DND-41 (cell line): ENCODE results near the gene C4orf36.

Experiments
- CTCF ChIP-seq: IDR thresholded peaks from 2 replicates; pipeline ENCODE4 v1.5.1; 2012; ENCODE audit warnings: borderline replicate concordance, low read length, moderate library complexity, mild to moderate bottlenecking; ENCODE audit not compliant: poor library complexity, severe bottlenecking; ENCODE audit errors: extremely low read depth
- EZH2 ChIP-seq: IDR thresholded peaks from 3 replicates; pipeline ENCODE4 v1.6.1; 2012; ENCODE audit warnings: borderline replicate concordance, low read depth, mild to moderate bottlenecking, moderate library complexity, low read length, inconsistent platforms; ENCODE audit not compliant: severe bottlenecking

GRCh38 chr4:86938771-86939520 is 46.7 kb upstream of the C4orf36 start:
- no peak for TF ChIP-seq EZH2
- TF ChIP-seq CTCF = no peak
